ENCODE results near the gene TNRC6C.

- TF ChIP-seq SOX6 (IDR thresholded peaks at IDR 0.05) (no peak), SOX6 (CRISPR knock-in tag; IDR thresholded peaks at IDR 0.05) (no peak), SNAPC5 (CRISPR knock-in tag; IDR thresholded peaks at IDR 0.05; ENCODE audit: borderline replicate concordance) (no peak), ZNF136 (CRISPR knock-in tag; IDR thresholded peaks at IDR 0.05; ENCODE audit: low read depth) (no peak), BCL6 (CRISPR knock-in tag; IDR thresholded peaks at IDR 0.05) (no peak), ZNF432 (CRISPR knock-in tag; IDR thresholded peaks at IDR 0.05; ENCODE audit: borderline replicate concordance) (no peak), ZNF275 (CRISPR knock-in tag; IDR thresholded peaks at IDR 0.05; ENCODE audit: borderline replicate concordance) (no peak), HOXA7 (CRISPR knock-in tag; IDR thresholded peaks at IDR 0.05) (no peak), FOXK1 (CRISPR knock-in tag; IDR thresholded peaks at IDR 0.05; ENCODE audit: borderline replicate concordance, low read depth) (no peak; the same call in 1 of the 2 replicates)
These were observed 189.9 kb downstream of the TNRC6C start for GRCh38 chr17:78148286-78149016.
